Ishikawa (cell line): ENCODE measurements around the gene ARID4A.

ENCODE experiments used
- CREB1 ChIP-seq: IDR thresholded peaks from 2 replicates; pipeline ENCODE4 v1.6.1; 2012; ENCODE audit warnings: low read depth
- EGR1 ChIP-seq: IDR thresholded peaks from 2 replicates; pipeline ENCODE4 v1.6.1; 2012
- EP300 ChIP-seq: IDR thresholded peaks from 2 replicates; pipeline ENCODE4 v1.6.1; 2012; ENCODE audit warnings: borderline replicate concordance
- REST ChIP-seq: IDR thresholded peaks from 2 replicates; pipeline ENCODE4 v1.6.1; 2012; ENCODE audit warnings: low read depth, mild to moderate bottlenecking
- TAF1 ChIP-seq: IDR thresholded peaks from 2 replicates; pipeline ENCODE4 v1.6.1; 2012; ENCODE audit warnings: low read depth, mild to moderate bottlenecking

- no peak for TF ChIP-seq CREB1
- no peak for TF ChIP-seq REST
- no peak for TF ChIP-seq EGR1
- TF ChIP-seq TAF1: no peak
- TF ChIP-seq EP300: no peak
These were observed 70.6 kb downstream of the ARID4A start for GRCh38 chr14:58368956-58369355.
